Head of caudate nucleus (tissue), 42 donors: ENCODE measurements around the gene CLN6.
"Not testable (repeated sequence)": the region's sequence is repeated elsewhere in the genome, so short reads cannot be mapped to it uniquely, and the experiment has no call there.

ENCODE experiments used
- DNase-seq, 42 donors: peaks; one replicate each; pipeline versions ENCODE4 v3.0.0 to v3.0.0-alpha.2; 2020 to 2021; ENCODE audit warnings: mixed read lengths in 7 of 42
- intact Hi-C: fragments of 100-400 bp; cut with DNase I; formaldehyde crosslinking; loops from one replicate; pipeline ENCODE4 v1.15.0; 2022

CLN6 gene

GRCh38 chr15:68228143-68228970, 1.2 kb downstream of the CLN6 start:
- peak in 3 of 42 donors; percentile 22 to 40 (median 27) for DNase-seq
- intact Hi-C loops, result no loop called here

- peak in 2 of 42 donors; percentile 19 to 30 for DNase-seq
- intact Hi-C loops, result no loop called here
Observed at GRCh38 chr15:68227643-68228142, 1.8 kb downstream of the CLN6 start.

- peak in 2 of 42 donors; percentile 3 to 30 for DNase-seq
- intact Hi-C loops, result not testable (repeated sequence)
Observed at GRCh38 chr15:68225442-68225841, 4.1 kb downstream of the CLN6 start.

- intact Hi-C loops, result no loop called here
- DNase-seq, result peak in 3 of 42 donors; percentile 27 to 36 (median 28)
Observed at GRCh38 chr15:68224546-68225250, 4.8 kb downstream of the CLN6 start.

GRCh38 chr15:68224108-68224507, 5.4 kb downstream of the CLN6 start:
- intact Hi-C loops, result no loop called here
- DNase-seq, result peak in 2 of 42 donors; percentile 3 to 27

- DNase-seq, result peak in 2 of 42 donors; percentile 18 to 23
Observed at GRCh38 chr15:68223171-68223570, 6.4 kb downstream of the CLN6 start.

GRCh38 chr15:68222432-68222743, 7.1 kb downstream of the CLN6 start:
- DNase-seq, result peak in 2 of 42 donors; percentile 3 to 24
- intact Hi-C loops, result not testable (repeated sequence)

More at GRCh38 chr15:68223171-68223570, 6.4 kb downstream of the CLN6 start:
- intact Hi-C loops, result no loop called here

- DNase-seq, result peak in 4 of 42 donors; percentile 4 to 16 (median 7)
- intact Hi-C loops, result not testable (repeated sequence)
Observed at GRCh38 chr15:68221530-68222431, 7.7 kb downstream of the CLN6 start.

GRCh38 chr15:68220967-68221366, 8.6 kb downstream of the CLN6 start:
- intact Hi-C loops, result no loop called here
- peak in 4 of 42 donors; percentile 5 to 11 (median 8) for DNase-seq

- DNase-seq, result peak in 3 of 42 donors; percentile 5 to 14 (median 7)
- intact Hi-C loops, result no loop called here
Observed at GRCh38 chr15:68220489-68220888, 9.0 kb downstream of the CLN6 start.

- intact Hi-C loops, result no loop called here
Observed at GRCh38 chr15:68218847-68219798, 10.4 kb downstream of the CLN6 start.

GRCh38 chr15:68218331-68218730, 11.2 kb downstream of the CLN6 start:
- DNase-seq, result peak in 7 of 42 donors; percentile 1 to 22 (median 8)
- intact Hi-C loops, result no loop called here

More at GRCh38 chr15:68218847-68219798, 10.4 kb downstream of the CLN6 start:
- peak in 6 of 42 donors; percentile 3 to 22 (median 8) for DNase-seq

- intact Hi-C loops, result no loop called here
- peak in 2 of 42 donors; percentile 2 to 5 for DNase-seq
Observed at GRCh38 chr15:68217341-68217740, 12.2 kb downstream of the CLN6 start.

- intact Hi-C loops, result no loop called here
- DNase-seq, result peak in 5 of 42 donors; percentile 2 to 15 (median 12)
Observed at GRCh38 chr15:68214838-68215254, 14.7 kb downstream of the CLN6 start.

- intact Hi-C loops, result no loop called here
- peak in 5 of 42 donors; percentile 1 to 34 (median 17) for DNase-seq
Observed at GRCh38 chr15:68213991-68214837, 15.3 kb downstream of the CLN6 start.

GRCh38 chr15:68213491-68213845, 16.1 kb downstream of the CLN6 start:
- peak in 4 of 42 donors; percentile 3 to 41 (median 6) for DNase-seq
- intact Hi-C loops, result not testable (repeated sequence)
